Measurements from ENCODE around the gene COPS7A. TPM values are rescaled to one million over a fixed set of nuclear protein-coding genes. Genes with fewer than 3 reads are reported as not detected.

COPS7A gene
- total RNA-seq, 1 donor from 2014 or later, result 42.6 TPM

DNA sequence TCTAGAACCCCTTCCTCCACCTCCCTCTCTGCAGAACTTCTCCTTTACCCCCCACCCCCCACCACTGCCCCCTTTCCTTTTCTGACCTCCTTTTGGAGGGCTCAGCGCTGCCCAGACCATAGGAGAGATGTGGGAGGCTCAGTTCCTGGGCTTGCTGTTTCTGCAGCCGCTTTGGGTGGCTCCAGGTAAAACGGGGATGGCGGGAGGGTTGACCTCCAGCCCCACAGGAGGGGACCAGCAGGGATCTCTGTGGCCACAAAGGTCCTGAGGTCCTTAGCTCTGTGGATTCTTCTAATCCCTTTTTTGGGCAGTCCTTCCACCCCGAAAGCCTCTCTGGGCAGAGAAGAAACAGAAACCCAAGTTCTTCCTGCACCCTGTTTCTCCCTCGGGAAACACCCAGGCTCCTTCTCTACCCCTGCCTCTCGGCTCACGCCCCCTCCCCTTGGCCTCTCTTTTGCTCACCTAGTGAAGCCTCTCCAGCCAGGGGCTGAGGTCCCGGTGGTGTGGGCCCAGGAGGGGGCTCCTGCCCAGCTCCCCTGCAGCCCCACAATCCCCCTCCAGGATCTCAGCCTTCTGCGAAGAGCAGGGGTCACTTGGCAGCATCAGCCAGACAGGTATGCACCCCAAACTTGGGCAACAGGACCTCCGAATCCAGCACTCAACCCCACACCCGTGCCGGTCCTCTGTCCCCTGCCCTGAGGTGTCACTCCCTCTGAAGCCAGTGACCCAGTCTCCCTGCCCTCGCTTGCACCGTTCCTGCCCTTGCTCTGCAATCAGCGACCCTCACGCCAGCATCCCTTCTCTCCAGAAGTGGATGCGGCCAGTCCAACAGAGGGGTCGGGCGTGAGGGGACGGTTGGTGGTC is 49.1 kb downstream of the COPS7A start:
- TF ChIP-seq, protein P1, sequence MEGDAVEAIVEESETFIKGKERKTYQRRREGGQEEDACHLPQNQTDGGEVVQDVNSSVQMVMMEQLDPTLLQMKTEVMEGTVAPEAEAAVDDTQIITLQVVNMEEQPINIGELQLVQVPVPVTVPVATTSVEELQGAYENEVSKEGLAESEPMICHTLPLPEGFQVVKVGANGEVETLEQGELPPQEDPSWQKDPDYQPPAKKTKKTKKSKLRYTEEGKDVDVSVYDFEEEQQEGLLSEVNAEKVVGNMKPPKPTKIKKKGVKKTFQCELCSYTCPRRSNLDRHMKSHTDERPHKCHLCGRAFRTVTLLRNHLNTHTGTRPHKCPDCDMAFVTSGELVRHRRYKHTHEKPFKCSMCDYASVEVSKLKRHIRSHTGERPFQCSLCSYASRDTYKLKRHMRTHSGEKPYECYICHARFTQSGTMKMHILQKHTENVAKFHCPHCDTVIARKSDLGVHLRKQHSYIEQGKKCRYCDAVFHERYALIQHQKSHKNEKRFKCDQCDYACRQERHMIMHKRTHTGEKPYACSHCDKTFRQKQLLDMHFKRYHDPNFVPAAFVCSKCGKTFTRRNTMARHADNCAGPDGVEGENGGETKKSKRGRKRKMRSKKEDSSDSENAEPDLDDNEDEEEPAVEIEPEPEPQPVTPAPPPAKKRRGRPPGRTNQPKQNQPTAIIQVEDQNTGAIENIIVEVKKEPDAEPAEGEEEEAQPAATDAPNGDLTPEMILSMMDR (IDR thresholded peaks at IDR 0.05; ENCODE audit: unreplicated experiment), result no peak
- Mint-ChIP-seq H3K4me3 (ENCODE audit: low read depth) (no peak overlapping the region), H3K4me1 (ENCODE audit: low read depth) (peaks cover 44% of the 10 kb centered on the region), H3K9me3 (ENCODE audit: low read depth) (no peaks in the 10 kb centered on the region), H3K27ac (no peak overlapping the region), H3K27me3 (peaks cover 65% of the 10 kb centered on the region), H3K36me3 (ENCODE audit: insufficient read depth) (peaks cover 26% of the 10 kb centered on the region)
- no peak for DNase-seq (ENCODE audit: low spot score, unreplicated experiment)

DNA sequence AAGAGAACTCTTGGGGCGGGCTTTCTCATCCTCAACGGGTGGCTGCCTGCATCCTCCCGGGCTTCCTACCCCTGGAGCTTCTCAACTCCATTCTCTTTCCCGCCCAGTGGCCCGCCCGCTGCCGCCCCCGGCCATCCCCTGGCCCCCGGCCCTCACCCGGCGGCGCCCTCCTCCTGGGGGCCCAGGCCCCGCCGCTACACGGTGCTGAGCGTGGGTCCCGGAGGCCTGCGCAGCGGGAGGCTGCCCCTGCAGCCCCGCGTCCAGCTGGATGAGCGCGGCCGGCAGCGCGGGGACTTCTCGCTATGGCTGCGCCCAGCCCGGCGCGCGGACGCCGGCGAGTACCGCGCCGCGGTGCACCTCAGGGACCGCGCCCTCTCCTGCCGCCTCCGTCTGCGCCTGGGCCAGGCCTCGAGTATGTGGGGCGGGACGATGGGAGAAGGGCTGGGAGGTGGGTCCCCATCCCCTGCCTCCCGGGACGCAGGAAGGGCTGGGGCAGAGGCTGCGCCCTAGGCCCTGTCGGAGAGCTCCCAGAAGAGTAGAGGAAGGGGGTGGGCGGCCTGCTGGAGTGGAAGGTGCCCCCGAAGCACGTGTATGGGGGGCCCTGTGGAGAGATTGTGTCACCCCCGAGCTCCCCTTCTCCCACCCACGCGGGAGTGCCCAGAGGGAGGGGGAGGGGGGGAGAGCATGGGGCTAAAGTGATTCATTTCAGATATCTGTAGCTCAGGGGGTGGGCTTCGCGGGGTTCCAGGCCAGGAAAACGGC is 49.9 kb downstream of the COPS7A start:
- H3K27ac Mint-ChIP-seq, result no peak overlapping the region
- no peak for DNase-seq (ENCODE audit: low spot score, unreplicated experiment)
- H3K9me3 Mint-ChIP-seq (ENCODE audit: low read depth), result no peaks in the 10 kb centered on the region
- no peak overlapping the region for H3K4me3 Mint-ChIP-seq (ENCODE audit: low read depth)
- peaks cover 73% of the 10 kb centered on the region for H3K27me3 Mint-ChIP-seq
- H3K4me1 Mint-ChIP-seq (ENCODE audit: low read depth), result peaks cover 44% of the 10 kb centered on the region
- TF ChIP-seq, protein P1 (IDR thresholded peaks at IDR 0.05; ENCODE audit: unreplicated experiment), result no peak
- H3K36me3 Mint-ChIP-seq (ENCODE audit: insufficient read depth), result peaks cover 26% of the 10 kb centered on the region

DNA sequence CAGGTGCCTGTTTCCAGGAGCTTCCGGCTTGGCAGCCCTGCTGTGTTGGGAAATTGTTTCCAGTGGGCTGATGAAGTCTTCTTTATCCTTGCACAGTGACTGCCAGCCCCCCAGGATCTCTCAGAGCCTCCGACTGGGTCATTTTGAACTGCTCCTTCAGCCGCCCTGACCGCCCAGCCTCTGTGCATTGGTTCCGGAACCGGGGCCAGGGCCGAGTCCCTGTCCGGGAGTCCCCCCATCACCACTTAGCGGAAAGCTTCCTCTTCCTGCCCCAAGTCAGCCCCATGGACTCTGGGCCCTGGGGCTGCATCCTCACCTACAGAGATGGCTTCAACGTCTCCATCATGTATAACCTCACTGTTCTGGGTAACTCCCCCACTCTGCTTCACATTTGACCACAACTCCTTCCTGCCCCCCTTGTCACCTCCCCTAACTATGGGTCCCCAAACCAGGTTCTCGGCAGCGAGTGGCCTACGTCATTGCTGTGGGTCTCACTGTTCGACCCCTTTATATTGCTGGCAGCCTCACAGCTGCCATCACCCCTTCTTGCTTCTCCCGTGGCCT is 50.7 kb downstream of the COPS7A start:
- Mint-ChIP-seq H3K4me1 (ENCODE audit: low read depth) (peaks cover 39% of the 10 kb centered on the region), H3K9me3 (ENCODE audit: low read depth) (no peaks in the 10 kb centered on the region), H3K4me3 (ENCODE audit: low read depth) (no peak overlapping the region), H3K27ac (no peak overlapping the region), H3K27me3 (peaks cover 74% of the 10 kb centered on the region), H3K36me3 (ENCODE audit: insufficient read depth) (peaks cover 23% of the 10 kb centered on the region)
- no peak for DNase-seq (ENCODE audit: low spot score, unreplicated experiment)
- TF ChIP-seq, protein P1 (IDR thresholded peaks at IDR 0.05; ENCODE audit: unreplicated experiment), result no peak

DNA sequence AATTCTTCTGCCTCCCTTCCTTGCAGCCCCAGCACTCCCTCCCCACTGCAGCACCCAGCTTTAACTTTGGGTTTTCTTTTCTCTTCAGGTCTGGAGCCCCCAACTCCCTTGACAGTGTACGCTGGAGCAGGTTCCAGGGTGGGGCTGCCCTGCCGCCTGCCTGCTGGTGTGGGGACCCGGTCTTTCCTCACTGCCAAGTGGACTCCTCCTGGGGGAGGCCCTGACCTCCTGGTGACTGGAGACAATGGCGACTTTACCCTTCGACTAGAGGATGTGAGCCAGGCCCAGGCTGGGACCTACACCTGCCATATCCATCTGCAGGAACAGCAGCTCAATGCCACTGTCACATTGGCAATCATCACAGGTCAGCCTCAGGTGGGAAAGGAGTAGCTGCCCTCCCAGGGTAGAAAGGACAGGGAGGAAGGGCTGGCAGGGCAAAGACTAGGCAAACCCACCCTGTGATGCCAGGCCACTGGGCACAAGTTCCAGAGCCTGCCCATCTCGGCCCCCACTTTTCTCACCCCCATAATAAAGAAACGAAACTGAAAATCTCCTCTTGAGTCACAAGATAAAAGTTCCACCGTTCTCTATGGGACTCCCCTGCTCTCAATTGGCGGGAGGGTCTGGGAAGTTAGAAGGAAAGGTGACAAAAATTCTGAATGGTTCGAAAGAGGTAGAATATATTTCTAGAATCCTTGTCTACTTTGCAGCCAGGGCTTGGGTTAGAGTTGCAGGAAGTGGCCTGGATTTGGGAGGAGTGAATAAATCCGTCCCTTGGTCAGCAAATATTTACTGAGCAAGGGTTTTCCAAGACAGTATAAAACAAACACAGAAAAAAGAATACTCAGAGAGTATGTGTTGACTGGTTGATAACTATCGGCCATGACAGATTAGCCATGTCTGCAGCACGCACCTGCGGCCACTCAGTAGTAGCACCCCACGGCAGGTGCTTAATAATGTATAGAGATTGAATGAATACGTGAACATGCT is 51.6 kb downstream of the COPS7A start:
- Mint-ChIP-seq H3K4me1 (ENCODE audit: low read depth) (peaks cover 39% of the 10 kb centered on the region), H3K36me3 (ENCODE audit: insufficient read depth) (peaks cover 18% of the 10 kb centered on the region)

More for the DNA sequence above, 51.6 kb downstream of the COPS7A start:
- DNase-seq (ENCODE audit: low spot score, unreplicated experiment), result no peak
- TF ChIP-seq, protein P1 (IDR thresholded peaks at IDR 0.05; ENCODE audit: unreplicated experiment), result no peak
- Mint-ChIP-seq H3K27ac (no peak overlapping the region), H3K4me3 (ENCODE audit: low read depth) (peak overlapping the region; percentile 7), H3K9me3 (ENCODE audit: low read depth) (no peaks in the 10 kb centered on the region), H3K27me3 (peaks cover 79% of the 10 kb centered on the region)

Data from progenitor cell of endocrine pancreas (in vitro differentiated cells).